ENCODE measurements around the gene REXO2.

REXO2 gene

DNA sequence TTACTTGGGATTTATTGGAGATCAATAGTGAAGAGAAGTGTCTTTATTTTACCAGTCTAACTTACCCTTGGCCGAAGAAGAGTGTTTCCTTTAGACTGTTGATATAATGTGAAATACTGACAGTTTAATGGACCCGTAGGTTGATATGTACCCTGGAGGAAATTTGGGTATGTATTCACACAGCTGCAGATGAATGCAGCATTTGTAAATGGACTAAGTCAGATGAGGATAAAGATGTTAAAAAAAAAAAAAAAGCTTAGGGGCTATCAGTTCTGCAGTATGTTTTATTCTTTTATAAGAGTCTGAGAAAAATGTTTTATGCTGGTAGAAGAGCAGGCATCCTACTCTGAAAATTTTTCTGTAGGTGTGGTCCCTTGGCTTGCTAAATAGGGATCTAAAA lies 2.7 kb downstream of the REXO2 start:
- H3K9ac ChIP-seq (ENCODE audit: insufficient read length, low read depth): no peak overlapping the region
- no peak for TF ChIP-seq SUZ12 (IDR thresholded peaks at IDR 0.05; ENCODE audit: extremely low read depth, insufficient read depth, insufficient read length)
- TF ChIP-seq YY1 (IDR thresholded peaks at IDR 0.05; ENCODE audit: insufficient read depth, insufficient read length): no peak
- no peak for TF ChIP-seq ZNF274 (IDR thresholded peaks at IDR 0.05; ENCODE audit: low read depth, low read length)
- peaks cover 57% of the 10 kb centered on the region for H3K36me3 ChIP-seq (ENCODE audit: insufficient read depth, insufficient read length, low read length)
- H3K27me3 ChIP-seq (ENCODE audit: insufficient read depth, insufficient read length): no peaks in the 10 kb centered on the region
- no peak overlapping the region for H3K4me3 ChIP-seq (ENCODE audit: insufficient read length, low read depth)
- no peak for DNase-seq (ENCODE audit: low read depth, low spot score)
- H3K9me3 ChIP-seq (ENCODE audit: insufficient read depth, low read length): no peaks in the 10 kb centered on the region
- H3K4me1 ChIP-seq (ENCODE audit: insufficient read depth, insufficient read length): no peaks in the 10 kb centered on the region

GRCh38 chr11:114442536-114442935 lies 3.3 kb downstream of the REXO2 start:
- Histone ChIP-seq H3K9ac (ENCODE audit: insufficient read length, low read depth) (no peak overlapping the region), H3K36me3 (ENCODE audit: insufficient read depth, insufficient read length, low read length) (peaks cover 62% of the 10 kb centered on the region), H3K9me3 (ENCODE audit: insufficient read depth, low read length) (no peaks in the 10 kb centered on the region), H3K27me3 (ENCODE audit: insufficient read depth, insufficient read length) (no peaks in the 10 kb centered on the region), H3K4me1 (ENCODE audit: insufficient read depth, insufficient read length) (no peaks in the 10 kb centered on the region), H3K4me3 (ENCODE audit: insufficient read length, low read depth) (no peak overlapping the region)
- TF ChIP-seq YY1 (IDR thresholded peaks at IDR 0.05; ENCODE audit: insufficient read depth, insufficient read length): no peak
- DNase-seq (ENCODE audit: low read depth, low spot score): no peak

DNA sequence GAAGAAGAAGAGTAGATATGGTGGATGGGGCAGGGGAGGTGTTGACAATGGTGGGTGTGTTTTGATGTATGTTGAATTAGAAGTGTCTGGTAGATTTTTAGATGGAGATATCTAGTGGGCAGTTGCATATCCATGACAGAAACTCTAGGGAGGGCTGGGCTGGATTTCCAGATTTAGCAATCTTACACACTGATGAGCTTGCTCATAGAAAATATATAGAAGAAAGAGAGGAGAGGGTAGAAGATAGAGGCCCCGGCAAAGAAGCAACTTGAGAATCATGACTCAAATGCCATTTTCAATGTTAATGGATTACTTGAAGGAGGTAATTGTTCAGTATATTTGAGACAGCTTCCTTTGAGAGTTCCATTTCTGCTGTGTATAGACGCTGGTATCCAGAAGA lies 8.2 kb downstream of the REXO2 start:
- no peaks in the 10 kb centered on the region for H3K4me1 ChIP-seq (ENCODE audit: insufficient read depth, insufficient read length)
- no peak for DNase-seq (ENCODE audit: low read depth, low spot score)
- H3K36me3 ChIP-seq (ENCODE audit: insufficient read depth, insufficient read length, low read length): peaks cover 87% of the 10 kb centered on the region
- no peak overlapping the region for H3K9ac ChIP-seq (ENCODE audit: insufficient read length, low read depth)
- H3K9me3 ChIP-seq (ENCODE audit: insufficient read depth, low read length): no peaks in the 10 kb centered on the region
- TF ChIP-seq SUZ12 (IDR thresholded peaks at IDR 0.05; ENCODE audit: extremely low read depth, insufficient read depth, insufficient read length): no peak
- no peak for TF ChIP-seq ZNF274 (IDR thresholded peaks at IDR 0.05; ENCODE audit: low read depth, low read length)
- no peak for TF ChIP-seq YY1 (IDR thresholded peaks at IDR 0.05; ENCODE audit: insufficient read depth, insufficient read length)
- no peaks in the 10 kb centered on the region for H3K27me3 ChIP-seq (ENCODE audit: insufficient read depth, insufficient read length)
- no peak overlapping the region for H3K4me3 ChIP-seq (ENCODE audit: insufficient read length, low read depth)

GRCh38 chr11:114447892-114448291 lies 8.6 kb downstream of the REXO2 start:
- Histone ChIP-seq H3K9me3 (ENCODE audit: insufficient read depth, low read length) (no peaks in the 10 kb centered on the region), H3K4me1 (ENCODE audit: insufficient read depth, insufficient read length) (no peaks in the 10 kb centered on the region), H3K36me3 (ENCODE audit: insufficient read depth, insufficient read length, low read length) (peaks cover 88% of the 10 kb centered on the region), H3K27me3 (ENCODE audit: insufficient read depth, insufficient read length) (no peaks in the 10 kb centered on the region), H3K9ac (ENCODE audit: insufficient read length, low read depth) (no peak overlapping the region), H3K4me3 (ENCODE audit: insufficient read length, low read depth) (no peak overlapping the region)
- TF ChIP-seq ZNF274 (IDR thresholded peaks at IDR 0.05; ENCODE audit: low read depth, low read length) (no peak), YY1 (IDR thresholded peaks at IDR 0.05; ENCODE audit: insufficient read depth, insufficient read length) (no peak), SUZ12 (IDR thresholded peaks at IDR 0.05; ENCODE audit: extremely low read depth, insufficient read depth, insufficient read length) (no peak)
- DNase-seq (ENCODE audit: low read depth, low spot score): no peak

DNA sequence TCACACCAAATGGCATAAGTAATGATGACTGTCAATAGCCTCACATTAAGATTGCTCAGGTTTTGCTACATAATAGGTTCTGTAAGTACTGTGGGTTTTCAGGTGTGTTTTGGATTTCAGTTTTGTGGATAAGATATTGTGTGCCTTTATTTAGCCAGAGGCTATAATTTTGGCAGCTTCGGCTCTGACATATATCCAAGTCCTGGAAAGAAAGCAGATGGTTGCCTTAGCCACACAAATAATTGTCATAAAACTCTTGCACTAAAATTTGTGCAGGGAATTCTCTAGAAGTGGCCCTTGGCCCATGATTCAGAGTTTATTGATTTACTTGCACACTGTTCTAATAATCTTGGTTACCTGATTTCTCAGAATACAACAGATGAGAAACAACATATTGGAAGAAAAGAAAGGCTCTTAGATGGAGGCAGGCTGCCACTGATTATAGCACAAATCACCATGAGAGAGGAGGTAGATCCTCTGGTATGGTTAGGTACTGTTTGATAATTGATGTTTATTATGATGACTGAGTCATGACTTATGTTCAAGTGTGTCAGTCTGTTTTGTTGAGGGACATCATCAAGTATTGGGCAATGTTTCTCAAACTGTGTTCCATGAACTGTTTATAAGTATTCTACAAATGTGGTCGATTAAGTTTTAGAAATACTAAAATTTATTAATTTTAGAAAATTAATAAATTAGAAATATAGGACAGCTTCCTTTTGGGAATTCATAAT lies 9.6 kb downstream of the REXO2 start:
- no peak overlapping the region for H3K9ac ChIP-seq (ENCODE audit: insufficient read length, low read depth)
- peaks cover 90% of the 10 kb centered on the region for H3K36me3 ChIP-seq (ENCODE audit: insufficient read depth, insufficient read length, low read length)
- no peaks in the 10 kb centered on the region for H3K27me3 ChIP-seq (ENCODE audit: insufficient read depth, insufficient read length)
- H3K4me3 ChIP-seq (ENCODE audit: insufficient read length, low read depth): no peak overlapping the region
- no peaks in the 10 kb centered on the region for H3K9me3 ChIP-seq (ENCODE audit: insufficient read depth, low read length)
- no peaks in the 10 kb centered on the region for H3K4me1 ChIP-seq (ENCODE audit: insufficient read depth, insufficient read length)
- no peak for DNase-seq (ENCODE audit: low read depth, low spot score)
- TF ChIP-seq ZNF274 (IDR thresholded peaks at IDR 0.05; ENCODE audit: low read depth, low read length) (no peak), YY1 (IDR thresholded peaks at IDR 0.05; ENCODE audit: insufficient read depth, insufficient read length) (no peak), SUZ12 (IDR thresholded peaks at IDR 0.05; ENCODE audit: extremely low read depth, insufficient read depth, insufficient read length) (no peak)

DNA sequence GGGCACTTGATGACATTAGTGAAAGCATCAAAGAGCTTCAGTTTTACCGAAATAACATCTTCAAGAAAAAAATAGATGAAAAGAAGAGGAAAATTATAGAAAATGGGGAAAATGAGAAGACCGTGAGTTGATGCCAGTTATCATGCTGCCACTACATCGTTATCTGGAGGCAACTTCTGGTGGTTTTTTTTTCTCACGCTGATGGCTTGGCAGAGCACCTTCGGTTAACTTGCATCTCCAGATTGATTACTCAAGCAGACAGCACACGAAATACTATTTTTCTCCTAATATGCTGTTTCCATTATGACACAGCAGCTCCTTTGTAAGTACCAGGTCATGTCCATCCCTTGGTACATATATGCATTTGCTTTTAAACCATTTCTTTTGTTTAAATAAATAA lies 10.6 kb downstream of the REXO2 start:
- Histone ChIP-seq H3K4me3 (ENCODE audit: insufficient read length, low read depth) (no peak overlapping the region), H3K9me3 (ENCODE audit: insufficient read depth, low read length) (no peaks in the 10 kb centered on the region), H3K4me1 (ENCODE audit: insufficient read depth, insufficient read length) (no peaks in the 10 kb centered on the region), H3K36me3 (ENCODE audit: insufficient read depth, insufficient read length, low read length) (peaks cover 86% of the 10 kb centered on the region), H3K27me3 (ENCODE audit: insufficient read depth, insufficient read length) (no peaks in the 10 kb centered on the region), H3K9ac (ENCODE audit: insufficient read length, low read depth) (no peak overlapping the region)
- DNase-seq (ENCODE audit: low read depth, low spot score): no peak
- no peak for TF ChIP-seq ZNF274 (IDR thresholded peaks at IDR 0.05; ENCODE audit: low read depth, low read length)
- no peak for TF ChIP-seq SUZ12 (IDR thresholded peaks at IDR 0.05; ENCODE audit: extremely low read depth, insufficient read depth, insufficient read length)
- no peak for TF ChIP-seq YY1 (IDR thresholded peaks at IDR 0.05; ENCODE audit: insufficient read depth, insufficient read length)

DNA sequence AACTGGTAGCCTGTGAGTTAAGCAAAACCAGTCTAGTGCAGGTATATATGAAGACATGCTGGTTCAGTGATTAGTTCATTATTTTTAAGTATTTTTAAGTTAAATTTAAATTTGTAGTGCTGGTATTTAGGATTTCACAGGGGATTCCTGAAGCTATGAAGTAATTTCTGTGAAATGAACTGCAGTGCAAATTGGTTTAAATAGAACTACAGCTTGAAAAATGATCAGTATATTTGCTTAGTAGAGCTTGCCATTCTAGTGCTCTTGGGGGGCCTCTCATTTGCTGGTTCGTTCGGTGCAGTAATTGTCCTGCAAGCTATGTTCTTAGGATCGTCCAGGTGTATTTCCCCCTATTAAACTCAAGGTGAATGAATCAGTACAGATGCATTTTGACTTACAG lies 13.1 kb downstream of the REXO2 start:
- Histone ChIP-seq H3K27me3 (ENCODE audit: insufficient read depth, insufficient read length) (no peaks in the 10 kb centered on the region), H3K9ac (ENCODE audit: insufficient read length, low read depth) (no peak overlapping the region), H3K4me3 (ENCODE audit: insufficient read length, low read depth) (no peak overlapping the region), H3K4me1 (ENCODE audit: insufficient read depth, insufficient read length) (no peaks in the 10 kb centered on the region), H3K9me3 (ENCODE audit: insufficient read depth, low read length) (no peaks in the 10 kb centered on the region), H3K36me3 (ENCODE audit: insufficient read depth, insufficient read length, low read length) (peaks cover 70% of the 10 kb centered on the region)
- no peak for TF ChIP-seq ZNF274 (IDR thresholded peaks at IDR 0.05; ENCODE audit: low read depth, low read length)
- DNase-seq (ENCODE audit: low read depth, low spot score): no peak
